ENCODE results near the gene COG5.
"Not testable (repeated sequence)": the region's sequence is repeated elsewhere in the genome, so short reads cannot be mapped to it uniquely, and the experiment has no call there.

COG5 gene

DNA sequence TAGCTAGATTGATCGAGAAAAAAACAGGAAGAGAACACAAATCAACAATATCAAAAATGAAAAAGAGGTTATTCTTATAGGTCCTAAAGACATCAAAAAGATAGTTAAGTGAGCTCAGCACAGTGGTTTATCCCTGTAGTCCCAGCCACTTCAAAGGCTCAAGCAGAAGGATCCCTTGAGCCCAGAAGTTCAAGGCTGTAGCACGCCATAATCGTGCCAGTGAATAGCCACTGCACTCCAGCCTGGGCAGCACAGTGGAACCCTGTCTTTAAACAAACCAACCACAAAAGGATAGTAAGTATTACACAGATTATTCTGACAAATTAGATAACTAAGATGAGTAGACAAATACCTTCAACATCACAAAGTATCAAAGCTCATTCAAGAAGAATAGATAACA is 311.8 kb downstream of the COG5 start:
- Histone ChIP-seq H2AFZ (ENCODE audit: low read length) (no peak overlapping the region), H3F3A (ENCODE audit: insufficient read depth, low read length) (no peaks in the 10 kb centered on the region), H3K9me2 (ENCODE audit: low read depth, low read length) (no peaks in the 10 kb centered on the region)

DNA sequence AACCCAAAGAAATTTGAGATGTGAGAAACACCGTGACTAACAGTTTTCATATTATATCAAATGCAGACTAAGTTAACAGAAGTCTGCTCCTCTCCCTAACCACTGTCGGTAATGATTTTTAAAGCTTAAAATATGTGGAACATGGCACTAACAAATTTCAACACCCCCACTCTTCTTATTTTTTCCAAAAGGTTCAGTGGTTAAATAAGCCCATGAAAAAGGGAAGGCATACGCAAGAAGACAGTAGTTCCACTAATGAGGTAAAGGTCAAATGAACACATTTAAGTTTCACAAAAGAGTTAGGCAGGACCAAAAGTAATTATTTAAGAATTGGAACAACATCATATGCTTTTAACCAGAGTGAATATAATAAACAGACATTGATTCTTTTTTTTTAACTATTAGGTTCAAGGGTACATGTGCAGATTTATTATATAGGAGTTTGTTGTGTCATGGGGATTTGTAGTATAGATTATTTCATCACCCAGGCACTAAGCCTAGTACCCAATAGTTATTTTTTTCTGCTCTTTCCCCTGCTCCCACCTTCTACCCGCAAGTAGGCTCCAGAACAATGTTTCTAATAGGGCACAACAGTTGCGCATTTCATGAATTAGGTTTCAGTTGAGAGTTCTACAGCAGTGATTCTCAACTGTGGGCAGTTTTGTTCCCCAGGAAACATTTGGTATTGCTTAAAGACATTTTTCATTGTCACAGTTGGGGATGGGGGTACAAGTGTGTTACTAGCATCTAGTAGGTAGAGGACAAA is 315.0 kb downstream of the COG5 start:
- no peaks in the 10 kb centered on the region for H4K20me1 ChIP-seq (ENCODE audit: insufficient read depth, low read length)
- peaks cover 3% of the 10 kb centered on the region; the same call in 1 of the 2 replicates for H3K9me3 ChIP-seq (ENCODE audit: low read length)
- no peak overlapping the region for H3K4me3 ChIP-seq (ENCODE audit: low read depth, low read length, poor library complexity, severe bottlenecking)
- no peaks in the 10 kb centered on the region for H3K9me2 ChIP-seq (ENCODE audit: low read depth, low read length)
- H3K4me2 ChIP-seq (ENCODE audit: low read length), result no peak overlapping the region
- H3K4me1 ChIP-seq (ENCODE audit: insufficient read depth, low read length, severe bottlenecking), result no peaks in the 10 kb centered on the region
- peaks cover 12% of the 10 kb centered on the region; the same call in 1 of the 2 replicates for H3K36me3 ChIP-seq (ENCODE audit: insufficient read depth, low read length)
- no peaks in the 10 kb centered on the region for H3K27me3 ChIP-seq (ENCODE audit: insufficient read depth, low read length)
- H3F3A ChIP-seq (ENCODE audit: insufficient read depth, low read length), result no peaks in the 10 kb centered on the region
- TF ChIP-seq EZH2 (IDR thresholded peaks at IDR 0.05; ENCODE audit: borderline replicate concordance, low read length), result no peak
- TF ChIP-seq, protein P1, sequence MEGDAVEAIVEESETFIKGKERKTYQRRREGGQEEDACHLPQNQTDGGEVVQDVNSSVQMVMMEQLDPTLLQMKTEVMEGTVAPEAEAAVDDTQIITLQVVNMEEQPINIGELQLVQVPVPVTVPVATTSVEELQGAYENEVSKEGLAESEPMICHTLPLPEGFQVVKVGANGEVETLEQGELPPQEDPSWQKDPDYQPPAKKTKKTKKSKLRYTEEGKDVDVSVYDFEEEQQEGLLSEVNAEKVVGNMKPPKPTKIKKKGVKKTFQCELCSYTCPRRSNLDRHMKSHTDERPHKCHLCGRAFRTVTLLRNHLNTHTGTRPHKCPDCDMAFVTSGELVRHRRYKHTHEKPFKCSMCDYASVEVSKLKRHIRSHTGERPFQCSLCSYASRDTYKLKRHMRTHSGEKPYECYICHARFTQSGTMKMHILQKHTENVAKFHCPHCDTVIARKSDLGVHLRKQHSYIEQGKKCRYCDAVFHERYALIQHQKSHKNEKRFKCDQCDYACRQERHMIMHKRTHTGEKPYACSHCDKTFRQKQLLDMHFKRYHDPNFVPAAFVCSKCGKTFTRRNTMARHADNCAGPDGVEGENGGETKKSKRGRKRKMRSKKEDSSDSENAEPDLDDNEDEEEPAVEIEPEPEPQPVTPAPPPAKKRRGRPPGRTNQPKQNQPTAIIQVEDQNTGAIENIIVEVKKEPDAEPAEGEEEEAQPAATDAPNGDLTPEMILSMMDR (IDR thresholded peaks at IDR 0.05; ENCODE audit: low read length), result no peak
- H2AFZ ChIP-seq (ENCODE audit: low read length), result no peak overlapping the region
- no peak overlapping the region for H3K9ac ChIP-seq (ENCODE audit: low read length)
- H3K79me2 ChIP-seq (ENCODE audit: insufficient read depth, low read length), result no peaks in the 10 kb centered on the region
- no peak overlapping the region for H3K27ac ChIP-seq (ENCODE audit: low read depth, low read length, poor library complexity, severe bottlenecking)

More for the DNA sequence above, 311.8 kb downstream of the COG5 start:
- H4K20me1 ChIP-seq (ENCODE audit: insufficient read depth, low read length), result no peaks in the 10 kb centered on the region
- H3K4me2 ChIP-seq (ENCODE audit: low read length), result no peak overlapping the region
- H3K4me3 ChIP-seq (ENCODE audit: low read depth, low read length, poor library complexity, severe bottlenecking), result no peak overlapping the region
- H3K79me2 ChIP-seq (ENCODE audit: insufficient read depth, low read length), result no peaks in the 10 kb centered on the region
- H3K36me3 ChIP-seq (ENCODE audit: insufficient read depth, low read length), result peaks cover 6% of the 10 kb centered on the region; the same call in 1 of the 2 replicates
- H3K9ac ChIP-seq (ENCODE audit: low read length), result no peak overlapping the region
- no peaks in the 10 kb centered on the region for H3K27me3 ChIP-seq (ENCODE audit: insufficient read depth, low read length)
- TF ChIP-seq, protein P1 (IDR thresholded peaks at IDR 0.05; ENCODE audit: low read length), result no peak
- TF ChIP-seq EZH2 (IDR thresholded peaks at IDR 0.05; ENCODE audit: borderline replicate concordance, low read length), result no peak
- H3K9me3 ChIP-seq (ENCODE audit: low read length), result no peaks in the 10 kb centered on the region
- no peaks in the 10 kb centered on the region for H3K4me1 ChIP-seq (ENCODE audit: insufficient read depth, low read length, severe bottlenecking)
- no peak overlapping the region for H3K27ac ChIP-seq (ENCODE audit: low read depth, low read length, poor library complexity, severe bottlenecking)

DNA sequence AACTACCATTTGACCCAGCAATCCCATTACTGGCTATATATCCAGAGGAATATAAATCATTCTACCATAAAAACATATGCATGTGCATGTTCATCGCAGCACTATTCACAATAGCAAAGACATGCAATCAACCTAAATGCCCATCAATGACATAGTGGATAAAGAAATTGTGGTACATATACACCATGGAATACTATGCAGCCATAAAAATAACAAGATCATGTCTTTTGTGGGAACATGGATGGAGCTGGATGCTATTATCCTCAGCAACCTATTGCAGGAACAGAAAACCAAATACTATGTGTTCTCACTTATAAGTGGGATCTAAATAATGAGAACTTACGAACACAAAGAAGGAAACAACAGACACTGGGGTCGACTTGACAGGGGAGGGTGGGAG is 316.9 kb downstream of the COG5 start:
- H3K4me3 ChIP-seq (ENCODE audit: low read depth, low read length, poor library complexity, severe bottlenecking); H2AFZ ChIP-seq (ENCODE audit: low read length); H3K4me1 ChIP-seq (ENCODE audit: insufficient read depth, low read length, severe bottlenecking); H3K79me2 ChIP-seq (ENCODE audit: insufficient read depth, low read length); H3K4me2 ChIP-seq (ENCODE audit: low read length); H3F3A ChIP-seq (ENCODE audit: insufficient read depth, low read length); H3K27me3 ChIP-seq (ENCODE audit: insufficient read depth, low read length); H4K20me1 ChIP-seq (ENCODE audit: insufficient read depth, low read length); H3K9ac ChIP-seq (ENCODE audit: low read length); H3K9me3 ChIP-seq (ENCODE audit: low read length); H3K9me2 ChIP-seq (ENCODE audit: low read depth, low read length); H3K27ac ChIP-seq (ENCODE audit: low read depth, low read length, poor library complexity, severe bottlenecking): not testable (repeated sequence)
- H3K36me3 ChIP-seq (ENCODE audit: insufficient read depth, low read length), result peaks cover 12% of the 10 kb centered on the region; the same call in 1 of the 2 replicates

DNA sequence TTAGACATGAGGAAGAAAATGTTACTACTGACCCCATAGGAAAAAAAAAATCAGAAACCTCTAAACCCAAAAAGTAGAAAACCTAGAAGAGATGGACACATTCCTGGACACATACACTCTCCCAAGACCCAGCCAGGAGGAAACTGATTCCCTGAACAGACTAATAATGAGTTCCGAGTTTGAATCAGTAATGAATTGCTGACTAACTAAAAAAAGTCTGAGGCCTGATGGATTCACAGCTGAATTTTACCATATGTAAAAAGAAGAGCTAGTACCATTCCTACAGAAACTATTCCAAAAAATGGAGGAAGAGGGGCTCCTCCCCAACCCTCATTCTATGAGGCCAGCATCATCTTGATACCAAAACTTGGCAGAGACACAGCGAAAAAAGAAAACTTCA is 319.1 kb downstream of the COG5 start:
- Histone ChIP-seq H4K20me1 (ENCODE audit: insufficient read depth, low read length) (no peaks in the 10 kb centered on the region), H3K4me3 (ENCODE audit: low read depth, low read length, poor library complexity, severe bottlenecking) (no peak overlapping the region), H3K79me2 (ENCODE audit: insufficient read depth, low read length) (no peaks in the 10 kb centered on the region), H3K9me2 (ENCODE audit: low read depth, low read length) (no peaks in the 10 kb centered on the region), H3K27ac (ENCODE audit: low read depth, low read length, poor library complexity, severe bottlenecking) (no peak overlapping the region), H3K9ac (ENCODE audit: low read length) (no peak overlapping the region), H3K36me3 (ENCODE audit: insufficient read depth, low read length) (peaks cover 12% of the 10 kb centered on the region; the same call in 1 of the 2 replicates), H3K27me3 (ENCODE audit: insufficient read depth, low read length) (no peaks in the 10 kb centered on the region), H2AFZ (ENCODE audit: low read length) (no peak overlapping the region), H3K9me3 (ENCODE audit: low read length) (peaks cover 3% of the 10 kb centered on the region; the same call in 1 of the 2 replicates), H3K4me1 (ENCODE audit: insufficient read depth, low read length, severe bottlenecking) (no peaks in the 10 kb centered on the region), H3K4me2 (ENCODE audit: low read length) (no peak overlapping the region), H3F3A (ENCODE audit: insufficient read depth, low read length) (no peaks in the 10 kb centered on the region)
- TF ChIP-seq, protein P1 (IDR thresholded peaks at IDR 0.05; ENCODE audit: low read length), result no peak
- no peak for TF ChIP-seq EZH2 (IDR thresholded peaks at IDR 0.05; ENCODE audit: borderline replicate concordance, low read length)
